Liver (tissue), 9 donors: ENCODE data around the gene UMODL1. TPM values are rescaled to one million over a fixed set of nuclear protein-coding genes. Genes with fewer than 3 reads are reported as not detected.

Source experiments
- DNase-seq: peaks from one replicate; pipeline ENCODE4 v3.0.0-alpha.2; 2017; ENCODE audit warnings: low spot score
- H3K27ac ChIP-seq, 2 donors: one replicate each; pipeline ENCODE4 v1.7.0; 2013; ENCODE audit warnings: inconsistent platforms in 2 of 2, low read length in 2 of 2, control low read depth in 1 of 2, low read depth in 1 of 2, mild to moderate bottlenecking in 1 of 2
- H3K27me3 ChIP-seq, 4 donors: one replicate each; pipeline versions ENCODE4 v1.6.1 to v1.7.0; 2013; ENCODE audit warnings: low read length in 3 of 4, inconsistent platforms in 1 of 4, mild to moderate bottlenecking in 1 of 4, moderate library complexity in 1 of 4; ENCODE audit not compliant: control insufficient read depth in 4 of 4, insufficient read depth in 4 of 4
- H3K36me3 ChIP-seq, 4 donors: one replicate each; pipeline versions ENCODE4 v1.6.1 to v1.7.0; 2013; ENCODE audit warnings: low read length in 3 of 4, mild to moderate bottlenecking in 3 of 4, low read depth in 1 of 4, moderate library complexity in 1 of 4; ENCODE audit not compliant: control insufficient read depth in 4 of 4, insufficient read depth in 3 of 4
- H3K4me1 ChIP-seq, 4 donors: one replicate each; pipeline versions ENCODE4 v1.6.1 to v1.7.0; 2013; ENCODE audit warnings: low read length in 3 of 4, mild to moderate bottlenecking in 3 of 4, moderate library complexity in 1 of 4; ENCODE audit not compliant: control insufficient read depth in 4 of 4, insufficient read depth in 4 of 4
- H3K4me3 ChIP-seq, 3 donors: one replicate each; pipeline versions ENCODE4 v1.6.1 to v1.7.0; 2013; ENCODE audit warnings: low read length in 3 of 3, control low read depth in 1 of 3, low read depth in 1 of 3, mild to moderate bottlenecking in 1 of 3
- H3K9ac ChIP-seq, 2 donors: one replicate each; pipeline ENCODE4 v1.7.0; 2013; ENCODE audit warnings: low read length in 2 of 2, mild to moderate bottlenecking in 2 of 2, moderate library complexity in 2 of 2, control low read depth in 1 of 2, low read depth in 1 of 2
- H3K9me3 ChIP-seq, 4 donors: one replicate each; pipeline versions ENCODE4 v1.6.1 to v1.7.0; 2013; ENCODE audit warnings: low read length in 3 of 4; ENCODE audit not compliant: control insufficient read depth in 4 of 4
- EGR1 ChIP-seq, 2 donors: IDR thresholded peaks; 2 replicates each; pipeline ENCODE4 v1.6.1; 2016 to 2018; ENCODE audit warnings: antibody characterized with exemption in 2 of 2, low read depth in 2 of 2
- FOXA1 ChIP-seq: IDR thresholded peaks from 2 replicates; pipeline ENCODE4 v1.6.1; 2016; ENCODE audit warnings: antibody characterized with exemption
- GABPA ChIP-seq, 2 donors: IDR thresholded peaks in 1 of 2; conservative IDR thresholded peaks in 1 of 2; 2 replicates each; pipeline ENCODE4 v1.6.1; 2016; ENCODE audit warnings: antibody characterized with exemption in 2 of 2, mild to moderate bottlenecking in 1 of 2, moderate library complexity in 1 of 2
- RAD21 ChIP-seq, 2 donors: IDR thresholded peaks; 2 replicates each; pipeline ENCODE4 v1.6.1; 2016; ENCODE audit warnings: antibody characterized with exemption in 2 of 2, mild to moderate bottlenecking in 2 of 2
- SP1 ChIP-seq: IDR thresholded peaks from 2 replicates; pipeline ENCODE4 v1.6.1; 2018; ENCODE audit warnings: antibody characterized with exemption, mild to moderate bottlenecking
- WGBS: extraction: QIAGEN DNeasy Blood & Tissue Kit; methylation state at CpG from one replicate; pipeline ENCODE4 v1.1.7; 2013; 5-methylcytosine and 5-hydroxymethylcytosine counted together
- polyA plus RNA-seq, 2 donors: library from polyadenylated mRNA; stranded (reverse) in 1 of 2; unstranded in 1 of 2; fragments of 200-250 nt in 1 of 2; fragments of >200 nt in 1 of 2; fragmentation: Nextera tagmentation in 1 of 2; extraction: Ambion mirVana in 1 of 2; gene quantifications; one replicate each; pipeline versions ENCODE4 v1.2.1 to v1.2.3, GENCODE V29; 2013 to 2015
- total RNA-seq, 2 donors: library from RNA; depleted of rRNA; stranded (reverse); fragments of >200 nt; gene quantifications; one replicate each; pipeline ENCODE4 v1.2.3, GENCODE V29; 2014
- TF ChIP-seq, protein P1 (sequence below): IDR thresholded peaks from 2 replicates; pipeline ENCODE4 v1.6.1; 2016; ENCODE audit warnings: antibody characterized with exemption, mild to moderate bottlenecking
- TF ChIP-seq, protein P2 (sequence below): IDR thresholded peaks from 2 replicates; pipeline ENCODE4 v1.6.1; 2016; ENCODE audit warnings: antibody characterized with exemption
- donor health status: healthy.
- donor health status: healthy.
- donor health status: healthy.
- donor health status: healthy.
- donor health status: healthy.

The UMODL1 gene
- total and polyA plus RNA-seq, 4 donors, result 0.08 to 0.14 (median 0.08) TPM; not detected in 1

DNA sequence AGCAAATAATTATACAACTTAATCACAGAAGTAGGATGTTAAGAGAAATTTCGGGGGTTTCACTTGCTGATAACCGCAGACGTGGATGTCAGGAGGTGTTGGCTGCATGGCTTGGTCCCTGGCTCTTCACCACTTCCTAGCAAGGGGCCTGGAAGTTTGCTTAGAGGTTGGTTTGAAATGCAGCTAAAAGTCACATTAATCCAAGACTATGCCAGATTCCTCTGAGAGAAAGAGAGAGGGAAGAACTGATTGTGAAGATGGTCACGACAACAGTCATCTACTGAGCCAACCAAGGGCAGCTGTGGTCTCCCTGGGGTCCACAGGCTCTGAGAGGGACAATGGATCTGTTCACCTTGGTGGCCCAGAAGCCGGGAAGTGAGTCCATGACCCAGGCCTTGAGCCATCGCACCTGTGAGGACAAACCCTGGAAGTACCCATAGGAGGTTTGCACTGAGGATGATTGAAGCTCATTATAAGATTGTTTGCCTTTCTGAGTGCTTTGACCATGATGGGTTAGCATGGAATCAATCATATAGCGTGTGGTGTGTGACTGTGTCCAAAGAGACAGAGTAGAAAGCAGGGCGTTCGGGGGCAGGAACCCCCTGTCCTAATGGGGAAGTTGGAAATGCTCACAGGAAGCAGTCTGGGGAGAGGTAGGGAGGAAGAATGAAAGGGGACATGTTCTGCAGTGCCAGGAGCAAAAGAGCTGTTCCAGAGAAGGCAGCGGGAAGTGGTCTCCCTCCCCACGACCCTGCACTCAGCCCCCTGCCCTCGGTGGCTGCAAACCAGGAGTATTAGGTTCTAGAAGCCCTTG is 47.1 kb downstream of the UMODL1 start (continued):
- TF ChIP-seq, protein P1, sequence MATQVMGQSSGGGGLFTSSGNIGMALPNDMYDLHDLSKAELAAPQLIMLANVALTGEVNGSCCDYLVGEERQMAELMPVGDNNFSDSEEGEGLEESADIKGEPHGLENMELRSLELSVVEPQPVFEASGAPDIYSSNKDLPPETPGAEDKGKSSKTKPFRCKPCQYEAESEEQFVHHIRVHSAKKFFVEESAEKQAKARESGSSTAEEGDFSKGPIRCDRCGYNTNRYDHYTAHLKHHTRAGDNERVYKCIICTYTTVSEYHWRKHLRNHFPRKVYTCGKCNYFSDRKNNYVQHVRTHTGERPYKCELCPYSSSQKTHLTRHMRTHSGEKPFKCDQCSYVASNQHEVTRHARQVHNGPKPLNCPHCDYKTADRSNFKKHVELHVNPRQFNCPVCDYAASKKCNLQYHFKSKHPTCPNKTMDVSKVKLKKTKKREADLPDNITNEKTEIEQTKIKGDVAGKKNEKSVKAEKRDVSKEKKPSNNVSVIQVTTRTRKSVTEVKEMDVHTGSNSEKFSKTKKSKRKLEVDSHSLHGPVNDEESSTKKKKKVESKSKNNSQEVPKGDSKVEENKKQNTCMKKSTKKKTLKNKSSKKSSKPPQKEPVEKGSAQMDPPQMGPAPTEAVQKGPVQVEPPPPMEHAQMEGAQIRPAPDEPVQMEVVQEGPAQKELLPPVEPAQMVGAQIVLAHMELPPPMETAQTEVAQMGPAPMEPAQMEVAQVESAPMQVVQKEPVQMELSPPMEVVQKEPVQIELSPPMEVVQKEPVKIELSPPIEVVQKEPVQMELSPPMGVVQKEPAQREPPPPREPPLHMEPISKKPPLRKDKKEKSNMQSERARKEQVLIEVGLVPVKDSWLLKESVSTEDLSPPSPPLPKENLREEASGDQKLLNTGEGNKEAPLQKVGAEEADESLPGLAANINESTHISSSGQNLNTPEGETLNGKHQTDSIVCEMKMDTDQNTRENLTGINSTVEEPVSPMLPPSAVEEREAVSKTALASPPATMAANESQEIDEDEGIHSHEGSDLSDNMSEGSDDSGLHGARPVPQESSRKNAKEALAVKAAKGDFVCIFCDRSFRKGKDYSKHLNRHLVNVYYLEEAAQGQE, result no peak

DNA sequence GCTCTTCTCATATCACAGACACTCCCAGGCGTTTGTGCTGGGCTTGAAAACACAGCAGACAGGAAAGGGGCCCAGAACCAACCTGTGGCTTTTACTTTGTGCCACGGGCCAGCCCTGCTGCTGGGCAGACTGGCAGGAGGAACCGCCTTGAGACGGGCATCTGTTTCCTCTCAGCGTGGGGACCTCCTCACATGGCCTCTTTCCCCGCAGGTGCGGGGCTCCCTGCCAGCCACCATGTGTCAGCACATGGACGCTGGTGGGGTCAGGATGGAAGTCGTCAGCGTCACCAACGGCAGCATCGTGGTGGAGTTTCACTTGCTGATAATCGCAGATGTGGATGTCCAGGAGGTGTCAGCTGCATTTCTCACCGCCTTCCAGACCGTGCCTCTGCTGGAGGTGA is 47.8 kb downstream of the UMODL1 start:
- H3K36me3 ChIP-seq, result no peaks in the 10 kb centered on the region
- H3K27ac ChIP-seq, result no peak overlapping the region
- no peak for TF ChIP-seq SP1
- no peak for TF ChIP-seq EGR1 (IDR thresholded peaks at IDR 0.05; ENCODE audit: low read depth in 2 of 2)
- TF ChIP-seq, protein P1, result no peak
- TF ChIP-seq FOXA1, result no peak
- no peak for TF ChIP-seq RAD21 (IDR thresholded peaks at IDR 0.05)
- TF ChIP-seq, protein P2, sequence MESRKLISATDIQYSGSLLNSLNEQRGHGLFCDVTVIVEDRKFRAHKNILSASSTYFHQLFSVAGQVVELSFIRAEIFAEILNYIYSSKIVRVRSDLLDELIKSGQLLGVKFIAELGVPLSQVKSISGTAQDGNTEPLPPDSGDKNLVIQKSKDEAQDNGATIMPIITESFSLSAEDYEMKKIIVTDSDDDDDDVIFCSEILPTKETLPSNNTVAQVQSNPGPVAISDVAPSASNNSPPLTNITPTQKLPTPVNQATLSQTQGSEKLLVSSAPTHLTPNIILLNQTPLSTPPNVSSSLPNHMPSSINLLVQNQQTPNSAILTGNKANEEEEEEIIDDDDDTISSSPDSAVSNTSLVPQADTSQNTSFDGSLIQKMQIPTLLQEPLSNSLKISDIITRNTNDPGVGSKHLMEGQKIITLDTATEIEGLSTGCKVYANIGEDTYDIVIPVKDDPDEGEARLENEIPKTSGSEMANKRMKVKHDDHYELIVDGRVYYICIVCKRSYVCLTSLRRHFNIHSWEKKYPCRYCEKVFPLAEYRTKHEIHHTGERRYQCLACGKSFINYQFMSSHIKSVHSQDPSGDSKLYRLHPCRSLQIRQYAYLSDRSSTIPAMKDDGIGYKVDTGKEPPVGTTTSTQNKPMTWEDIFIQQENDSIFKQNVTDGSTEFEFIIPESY, result no peak
- TF ChIP-seq GABPA (IDR thresholded peaks at IDR 0.05 in 1 of 2, conservative IDR thresholded peaks at IDR 0.05 in 1 of 2), result no peak
- no peaks in the 10 kb centered on the region for H3K9me3 ChIP-seq
- H3K4me1 ChIP-seq, result peaks cover 0 to 3% (median under 1%) of the 10 kb centered on the region in 4 donors
- 47% methylated on average over 15 of the region's 15 CpGs for WGBS
- peaks cover 0 to 13% (median 3%) of the 10 kb centered on the region in 4 donors for H3K27me3 ChIP-seq
- DNase-seq, result no peak
- no peak overlapping the region for H3K4me3 ChIP-seq
- no peak overlapping the region for H3K9ac ChIP-seq
